HG02884 (cell line): ENCODE data around the gene PSRC1.

Experiments
- ATAC-seq: cut with Tn5 transposase; IDR thresholded peaks from one replicate; pipeline ENCODE4 v1.9.1; 2021; ENCODE audit warnings: mild to moderate bottlenecking, moderate library complexity; ENCODE audit not compliant: unreplicated experiment

Gene PSRC1

GRCh38 chr1:109259674-109260557 lies 23.0 kb downstream of the PSRC1 start:
- ATAC-seq: no peak

GRCh38 chr1:109258481-109259466 lies 24.2 kb downstream of the PSRC1 start:
- ATAC-seq: no peak

- no peak for ATAC-seq
Measured at GRCh38 chr1:109257682-109258421, 25.1 kb downstream of the PSRC1 start.

GRCh38 chr1:109256971-109257681 lies 25.8 kb downstream of the PSRC1 start:
- ATAC-seq: no peak

- no peak for ATAC-seq
Measured at GRCh38 chr1:109256085-109256484, 26.9 kb downstream of the PSRC1 start.

- ATAC-seq: no peak
Measured at GRCh38 chr1:109255678-109256077, 27.3 kb downstream of the PSRC1 start.

GRCh38 chr1:109255097-109255651 lies 27.8 kb downstream of the PSRC1 start:
- no peak for ATAC-seq

- no peak for ATAC-seq
Measured at GRCh38 chr1:109254621-109255096, 28.3 kb downstream of the PSRC1 start.

GRCh38 chr1:109253803-109254620 lies 28.9 kb downstream of the PSRC1 start:
- no peak for ATAC-seq

GRCh38 chr1:109252893-109253802 lies 29.8 kb downstream of the PSRC1 start:
- no peak for ATAC-seq

- ATAC-seq: no peak
Measured at GRCh38 chr1:109252167-109252892, 30.6 kb downstream of the PSRC1 start.

- no peak for ATAC-seq
Measured at GRCh38 chr1:109251277-109252166, 31.4 kb downstream of the PSRC1 start.

GRCh38 chr1:109250454-109251276 lies 32.3 kb downstream of the PSRC1 start:
- ATAC-seq: no peak

- ATAC-seq: peak; percentile 25
Measured at GRCh38 chr1:109249654-109250401, 33.1 kb downstream of the PSRC1 start.
